ENCODE data around the gene VPS37D.

VPS37D gene

GRCh38 chr7:73645643-73646174, 21.9 kb upstream of the VPS37D start:
- DNase-seq (ENCODE audit: low spot score) (no peak), ATAC-seq (ENCODE audit: low read depth) (no peak)
- H3K4me1 ChIP-seq (ENCODE audit: insufficient read depth, poor library complexity, severe bottlenecking), result peaks cover 8% of the 10 kb centered on the region
- no peaks in the 10 kb centered on the region for H3K27me3 ChIP-seq (ENCODE audit: insufficient read depth, poor library complexity, severe bottlenecking)
- no peak overlapping the region for H3K4me3 ChIP-seq (ENCODE audit: severe bottlenecking)
- no peak overlapping the region for H3K27ac ChIP-seq (ENCODE audit: poor library complexity, severe bottlenecking)
- no peak for TF ChIP-seq CTCF (IDR thresholded peaks at IDR 0.05; ENCODE audit: poor library complexity, severe bottlenecking)
- H3K9me3 ChIP-seq (ENCODE audit: severe bottlenecking), result no peaks in the 10 kb centered on the region
- H3K36me3 ChIP-seq (ENCODE audit: low read depth), result no peaks in the 10 kb centered on the region

GRCh38 chr7:73646785-73647724, 20.6 kb upstream of the VPS37D start:
- H3K4me1 ChIP-seq (ENCODE audit: insufficient read depth, poor library complexity, severe bottlenecking), result peaks cover 8% of the 10 kb centered on the region
- no peak for TF ChIP-seq CTCF (IDR thresholded peaks at IDR 0.05; ENCODE audit: poor library complexity, severe bottlenecking)
- no peaks in the 10 kb centered on the region for H3K36me3 ChIP-seq (ENCODE audit: low read depth)
- ATAC-seq (ENCODE audit: low read depth), result no peak
- no peak for DNase-seq (ENCODE audit: low spot score)
- H3K27me3 ChIP-seq (ENCODE audit: insufficient read depth, poor library complexity, severe bottlenecking), result no peaks in the 10 kb centered on the region
- no peak overlapping the region for H3K27ac ChIP-seq (ENCODE audit: poor library complexity, severe bottlenecking)
- no peaks in the 10 kb centered on the region for H3K9me3 ChIP-seq (ENCODE audit: severe bottlenecking)
- H3K4me3 ChIP-seq (ENCODE audit: severe bottlenecking), result peak overlapping the region; percentile 30

- H3K27me3 ChIP-seq (ENCODE audit: insufficient read depth, poor library complexity, severe bottlenecking), result no peaks in the 10 kb centered on the region
- H3K36me3 ChIP-seq (ENCODE audit: low read depth), result no peaks in the 10 kb centered on the region
- peak overlapping the region; percentile 30 for H3K4me3 ChIP-seq (ENCODE audit: severe bottlenecking)
- no peaks in the 10 kb centered on the region for H3K9me3 ChIP-seq (ENCODE audit: severe bottlenecking)
- peaks cover 8% of the 10 kb centered on the region for H3K4me1 ChIP-seq (ENCODE audit: insufficient read depth, poor library complexity, severe bottlenecking)
- no peak overlapping the region for H3K27ac ChIP-seq (ENCODE audit: poor library complexity, severe bottlenecking)
- no peak for DNase-seq (ENCODE audit: low spot score)
- TF ChIP-seq CTCF (IDR thresholded peaks at IDR 0.05; ENCODE audit: poor library complexity, severe bottlenecking), result peak; percentile 45
- ATAC-seq (ENCODE audit: low read depth), result peak; percentile 66
Measured at GRCh38 chr7:73647725-73648592, 19.7 kb upstream of the VPS37D start.

GRCh38 chr7:73648593-73649332, 18.9 kb upstream of the VPS37D start:
- no peaks in the 10 kb centered on the region for H3K9me3 ChIP-seq (ENCODE audit: severe bottlenecking)
- H3K36me3 ChIP-seq (ENCODE audit: low read depth), result no peaks in the 10 kb centered on the region
- no peak overlapping the region for H3K4me3 ChIP-seq (ENCODE audit: severe bottlenecking)
- no peak for TF ChIP-seq CTCF (IDR thresholded peaks at IDR 0.05; ENCODE audit: poor library complexity, severe bottlenecking)
- no peak overlapping the region for H3K27ac ChIP-seq (ENCODE audit: poor library complexity, severe bottlenecking)
- H3K27me3 ChIP-seq (ENCODE audit: insufficient read depth, poor library complexity, severe bottlenecking), result no peaks in the 10 kb centered on the region
- DNase-seq (ENCODE audit: low spot score), result no peak
- ATAC-seq (ENCODE audit: low read depth), result no peak
- peaks cover 8% of the 10 kb centered on the region for H3K4me1 ChIP-seq (ENCODE audit: insufficient read depth, poor library complexity, severe bottlenecking)
